K562 (cell line): ENCODE results near the gene PUS7. TPM values are rescaled to one million over a fixed set of nuclear protein-coding genes. Genes with fewer than 3 reads are reported as not detected.
A peak's percentile ranks its signal among the peaks of the same experiment; 100 is the strongest.

ENCODE experiments used
- ATAC-seq: fragments of 200-7000 bp; cut with Tn5 transposase; 3 replicates; pipeline ENCODE4 v1.9.1; 2020; ENCODE audit warnings: moderate library complexity
- BruUV-seq: library from RNA; stranded (reverse); fragments of 400-500 nt; replicated peaks from 2 replicates; lab custom pipeline; 2021; lab: Mats Ljungman, UMichigan
- CTCF ChIA-PET: fragments of 300-600 bp; formaldehyde crosslinking; extraction: SDS; loops from one replicate; lab custom pipeline; 2021; ENCODE audit warnings: low intra/inter-chr PET ratio; lab: Yijun Ruan, JAX
- POLR2A ChIA-PET: fragments of 300-600, 350-650 bp; sonication (Branson Sonifier 250); formaldehyde crosslinking; extraction: SDS; loops from one replicate; lab custom pipeline; 2021; ENCODE audit warnings: antibody characterized with exemption, inconsistent platforms; lab: Yijun Ruan, JAX
- DNase-seq, 4 experiments: peaks; one replicate each; pipeline versions ENCODE4 v3.0.0 to v3.0.0-alpha.2; 2011 to 2018; ENCODE audit warnings: low spot score in 3 of 4, mixed read lengths in 3 of 4; ENCODE audit errors: extremely low read depth in 1 of 4
- FAIRE-seq: peaks from 2 replicates; lab custom pipeline; 2011; peaks lifted over from hg19 to GRCh38; lab: Jason Lieb, UNC
- H2AFZ ChIP-seq: 2 replicates; pipeline ENCODE4 v1.6.0; 2011; ENCODE audit warnings: low read depth, low read length, control low read depth, inconsistent platforms
- H3K27ac ChIP-seq: fragments of 200-600 bp; 3 replicates; pipeline ENCODE4 v1.8.0; 2011; ENCODE audit warnings: low read depth, mild to moderate bottlenecking, control low read depth, inconsistent platforms, low read length, moderate library complexity, mixed read lengths; ENCODE audit errors: extremely low read depth
- H3K27me3 ChIP-seq, 2 experiments: fragments of 300-600 bp in 1 of 2; 2 replicates in 1 of 2; 3 replicates in 1 of 2; pipeline versions ENCODE4 v1.6.0 to v1.8.0; 2011; ENCODE audit warnings: inconsistent platforms in 2 of 2, low read length in 2 of 2, mild to moderate bottlenecking in 1 of 2, mixed read lengths in 1 of 2, moderate library complexity in 1 of 2; ENCODE audit not compliant: control insufficient read depth in 2 of 2, insufficient read depth in 2 of 2
- H3K36me3 ChIP-seq: fragments of 300-600 bp; 3 replicates; pipeline ENCODE4 v1.8.0; 2011; ENCODE audit warnings: mild to moderate bottlenecking, low read length, inconsistent platforms; ENCODE audit not compliant: control insufficient read depth, insufficient read depth
- H3K4me1 ChIP-seq, 2 experiments: fragments of 200-600 bp in 1 of 2; replicated peaks in 1 of 2; 2 replicates in 1 of 2; 3 replicates in 1 of 2; pipeline versions ENCODE4 v1.5.1 to v1.8.0; 2011; ENCODE audit warnings: inconsistent platforms in 2 of 2, low read length in 2 of 2, mild to moderate bottlenecking in 1 of 2, mixed read lengths in 1 of 2, moderate library complexity in 1 of 2; ENCODE audit not compliant: control insufficient read depth in 2 of 2, insufficient read depth in 2 of 2
- H3K4me2 ChIP-seq: 2 replicates; pipeline ENCODE4 v1.6.1; 2011; ENCODE audit warnings: low read length, control low read depth, inconsistent platforms, mixed read lengths; ENCODE audit not compliant: insufficient read depth
- H3K4me3 ChIP-seq: fragments of 200-600 bp; sonication (generic), shearing (Covaris generic); 2 replicates; pipeline ENCODE4 v1.5.1; 2016; ENCODE audit warnings: control low read depth, inconsistent platforms
- H3K79me2 ChIP-seq: fragments of 200-600 bp; 3 replicates; pipeline ENCODE4 v1.8.0; 2011; ENCODE audit warnings: low read length, inconsistent platforms; ENCODE audit not compliant: control insufficient read depth, insufficient read depth
- H3K9ac ChIP-seq, 2 experiments: 2 replicates each; pipeline versions ENCODE4 v1.6.0 to v1.6.1; 2011; ENCODE audit warnings: low read depth in 2 of 2, low read length in 2 of 2, control low read depth in 1 of 2, inconsistent platforms in 1 of 2, mild to moderate bottlenecking in 1 of 2, mixed read lengths in 1 of 2; ENCODE audit not compliant: insufficient read depth in 1 of 2
- H3K9me1 ChIP-seq: one replicate; pipeline ENCODE4 v1.6.0; 2011; ENCODE audit warnings: inconsistent platforms, mild to moderate bottlenecking, low read length, moderate library complexity; ENCODE audit not compliant: control insufficient read depth, insufficient read depth
- H3K9me3 ChIP-seq: replicated peaks from 2 replicates; pipeline ENCODE4 v1.5.1; 2011; ENCODE audit warnings: low read depth, low read length, inconsistent platforms; ENCODE audit not compliant: control insufficient read depth, insufficient read depth
- H4K20me1 ChIP-seq: replicated peaks from 2 replicates; pipeline ENCODE4 v1.6.1; 2011; ENCODE audit warnings: low read length, inconsistent platforms, mixed read lengths; ENCODE audit not compliant: control insufficient read depth, insufficient read depth
- BCL6 ChIP-seq: fragments of 250-450 bp; sonication (Bioruptor Pico); IDR thresholded peaks from 2 replicates; pipeline ENCODE4 v1.4.0; 2020
- CSDE1 ChIP-seq, 2 experiments: fragments of 450-650 bp; IDR thresholded peaks; 2 replicates each; pipeline ENCODE4 v1.6.1; 2016; ENCODE audit warnings: mild to moderate bottlenecking in 1 of 2
- DACH1 ChIP-seq: fragments of 450-650 bp; IDR thresholded peaks from 2 replicates; pipeline ENCODE4 v1.6.1; 2018; ENCODE audit not compliant: partially characterized antibody
- EHMT2 ChIP-seq: fragments of 450-650 bp; IDR thresholded peaks from 2 replicates; pipeline ENCODE4 v1.6.1; 2018; ENCODE audit warnings: antibody characterized with exemption
- FIP1L1 ChIP-seq: fragments of 200-400 bp; formaldehyde crosslinking; IDR thresholded peaks from 2 replicates; pipeline ENCODE4 v1.6.1; 2018; ENCODE audit warnings: mild to moderate bottlenecking, low read depth, low read length; ENCODE audit not compliant: poor library complexity, severe bottlenecking
- MAFF ChIP-seq: IDR thresholded peaks from 2 replicates; pipeline ENCODE4 v1.6.1; 2012; ENCODE audit warnings: low read length, improper control_type of control experiment
- MBD2 ChIP-seq: sonication (generic); IDR thresholded peaks from 2 replicates; pipeline ENCODE4 v1.6.1; 2016; ENCODE audit warnings: low read depth, borderline replicate concordance
- MED1 ChIP-seq: sonication (generic); formaldehyde crosslinking; IDR thresholded peaks from 2 replicates; pipeline ENCODE4 v1.8.1; 2023; ENCODE audit warnings: missing genetic modification reagents, borderline replicate concordance
- MEIS2 ChIP-seq: fragments of 450-650 bp; IDR thresholded peaks from 2 replicates; pipeline ENCODE4 v1.6.1; 2014; ENCODE audit warnings: mild to moderate bottlenecking; ENCODE audit not compliant: partially characterized antibody
- MTA3 ChIP-seq: fragments of 450-650 bp; formaldehyde crosslinking; IDR thresholded peaks from 2 replicates; pipeline ENCODE4 v1.6.1; 2017; ENCODE audit warnings: mild to moderate bottlenecking, borderline replicate concordance
- MXI1 ChIP-seq: IDR thresholded peaks from 2 replicates; pipeline ENCODE4 v1.6.1; 2011; ENCODE audit warnings: low read depth, mild to moderate bottlenecking, improper control_type of control experiment, low read length
- SAFB2 ChIP-seq: fragments of 200-400 bp; formaldehyde crosslinking; IDR thresholded peaks from 2 replicates; pipeline ENCODE4 v1.6.1; 2018; ENCODE audit warnings: borderline replicate concordance, low read length, low read depth, moderate library complexity; ENCODE audit not compliant: severe bottlenecking
- SIX5 ChIP-seq, 2 experiments: IDR thresholded peaks; 2 replicates each; pipeline ENCODE4 v1.6.1; 2011; ENCODE audit warnings: low read length in 2 of 2, borderline replicate concordance in 1 of 2, low read depth in 1 of 2, mild to moderate bottlenecking in 1 of 2, moderate library complexity in 1 of 2; ENCODE audit not compliant: insufficient read depth in 1 of 2
- ZNF197 ChIP-seq: fragments of 200-800 bp; sonication (Bioruptor generic); IDR thresholded peaks from 2 replicates; pipeline ENCODE4 v1.6.1; 2016; ENCODE audit warnings: low read depth, missing genetic modification characterization, missing compliant biosample characterization
- ZNF239 ChIP-seq: fragments of 250-450 bp; sonication (Bioruptor Pico); IDR thresholded peaks from 2 replicates; pipeline ENCODE4 v1.4.0; 2020; ENCODE audit warnings: mild to moderate bottlenecking
- ZNF444 ChIP-seq: fragments of 250-450 bp; sonication (Bioruptor Pico); IDR thresholded peaks from 2 replicates; pipeline ENCODE4 v1.4.0; 2020; ENCODE audit warnings: mild to moderate bottlenecking, moderate library complexity
- WGBS: fragments of 100-300 bp; shearing (Covaris generic); methylation state at CpG from one replicate; pipeline ENCODE4 v1.1.6; 2016; ENCODE audit warnings: low coverage, mixed read lengths; ENCODE audit not compliant: insufficient coverage; ENCODE audit errors: missing lambda C conversion rate; 5-methylcytosine and 5-hydroxymethylcytosine counted together
- in situ Hi-C: fragments of 300-500 bp; cut with MboI; formaldehyde crosslinking; loops from 4 replicates; pipeline ENCODE4 v1.15.0; 2018; ENCODE audit warnings: inconsistent platforms, mixed read lengths
- intact Hi-C: fragments of 100-400 bp; cut with micrococcal nuclease; formaldehyde crosslinking; loops from 2 replicates; pipeline ENCODE4 v1.14.2; 2022
- polyA plus RNA-seq, 8 experiments: library from polyadenylated mRNA; depleted of rRNA in 4 of 8; stranded (reverse) in 5 of 8; unstranded in 3 of 8; fragments of >200 nt; fragmentation: Nextera tagmentation in 2 of 8; fragmentation: Illumina TruSeq in 1 of 8; extraction: Ambion mirVana in 2 of 8; extraction: Trizol in 1 of 8; gene quantifications; 2 replicates each; pipeline versions ENCODE4 v1.2.1 to v1.2.3, GENCODE V29; 2011 to 2014; ENCODE audit warnings: inconsistent platforms in 1 of 8, missing spikeins in 1 of 8
- total RNA-seq, 7 experiments: library from RNA; depleted of rRNA in 6 of 7; stranded (reverse); fragments of >200 nt in 6 of 7; fragmentation: Illumina TruSeq in 2 of 7; extraction: Trizol in 2 of 7; gene quantifications; 2 replicates each; pipeline versions ENCODE4 v1.2.1 to v1.2.3, GENCODE V29; 2011 to 2021; ENCODE audit warnings: low replicate concordance in 1 of 7
- TF ChIP-seq, protein P1 (sequence below), 2 experiments: fragments of 450-650 bp; IDR thresholded peaks; 2 replicates each; pipeline ENCODE4 v1.6.1; 2016
- TF ChIP-seq, protein P2 (sequence below): fragments of 250-450 bp; sonication (Bioruptor Pico); IDR thresholded peaks from 2 replicates; pipeline ENCODE4 v1.8.0; 2022; ENCODE audit warnings: moderate library complexity, mild to moderate bottlenecking, inconsistent platforms

Gene PUS7
- total and polyA plus RNA-seq, 9 of the 15 experiments (the other 6 are each of a cell fraction or from before 2014, with no cell fraction given): 15.1 to 95.6 (median 63.2) TPM

DNA sequence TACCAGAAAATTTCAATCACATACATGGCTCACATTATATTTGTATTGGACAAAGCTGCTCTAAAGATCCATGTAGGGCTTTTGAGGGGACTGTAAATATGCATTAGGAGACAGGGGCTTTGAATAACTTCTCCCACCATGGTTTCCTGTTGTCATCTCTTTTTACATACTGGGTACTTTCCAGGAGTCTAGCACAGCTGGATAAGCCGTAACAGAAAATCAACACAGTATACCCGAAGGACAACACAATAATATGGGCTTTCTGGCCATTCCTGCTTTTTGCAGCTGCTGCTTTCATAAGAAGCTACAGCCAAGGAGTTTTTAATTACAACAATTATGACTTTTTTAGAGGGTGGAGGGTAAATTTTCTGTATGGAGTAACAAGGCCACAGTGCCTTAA lies 70.0 kb downstream of the PUS7 start:
- 61% methylated on average over 2 of the region's 2 CpGs for WGBS
- no peak for FAIRE-seq
- no peak for ATAC-seq

More for the DNA sequence above, 70.0 kb downstream of the PUS7 start:
- Histone ChIP-seq H2AFZ (no peak overlapping the region), H3K79me2 (no peaks in the 10 kb centered on the region), H4K20me1 (no peaks in the 10 kb centered on the region), H3K4me3 (no peak overlapping the region), H3K4me2 (no peak overlapping the region), H3K9me3 (no peaks in the 10 kb centered on the region), H3K9me1 (no peaks in the 10 kb centered on the region), H3K36me3 (peaks cover 14% of the 10 kb centered on the region; the same call in 2 of the 3 replicates), H3K27me3 (no peaks in the 10 kb centered on the region), H3K9ac (no peak overlapping the region), H3K4me1 (no peaks in the 10 kb centered on the region; a peak in 1 of 5 replicates), H3K27ac (no peak overlapping the region)
- CTCF ChIA-PET: no interaction called here
- intact Hi-C loops: no loop called here
- no TSS peak for BruUV-seq
- in situ Hi-C loops: no loop called here
- POLR2A ChIA-PET: interaction anchor here (0.6 to 0.9 kb wide), 4 partner anchors 10 to 85 kb away, joined by 3 read pairs; no protein-coding TSS in a partner anchor
- no peak for TF ChIP-seq MXI1
- TF ChIP-seq MTA3: no peak
- TF ChIP-seq ZNF444: no peak
- TF ChIP-seq, protein P1, sequence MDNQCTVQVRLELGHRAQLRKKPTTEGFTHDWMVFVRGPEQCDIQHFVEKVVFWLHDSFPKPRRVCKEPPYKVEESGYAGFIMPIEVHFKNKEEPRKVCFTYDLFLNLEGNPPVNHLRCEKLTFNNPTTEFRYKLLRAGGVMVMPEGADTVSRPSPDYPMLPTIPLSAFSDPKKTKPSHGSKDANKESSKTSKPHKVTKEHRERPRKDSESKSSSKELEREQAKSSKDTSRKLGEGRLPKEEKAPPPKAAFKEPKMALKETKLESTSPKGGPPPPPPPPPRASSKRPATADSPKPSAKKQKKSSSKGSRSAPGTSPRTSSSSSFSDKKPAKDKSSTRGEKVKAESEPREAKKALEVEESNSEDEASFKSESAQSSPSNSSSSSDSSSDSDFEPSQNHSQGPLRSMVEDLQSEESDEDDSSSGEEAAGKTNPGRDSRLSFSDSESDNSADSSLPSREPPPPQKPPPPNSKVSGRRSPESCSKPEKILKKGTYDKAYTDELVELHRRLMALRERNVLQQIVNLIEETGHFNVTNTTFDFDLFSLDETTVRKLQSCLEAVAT (IDR thresholded peaks at IDR 0.05): no peak
- no peak for TF ChIP-seq CSDE1 (IDR thresholded peaks at IDR 0.05)
- TF ChIP-seq MED1 (CRISPR knock-in tag): no peak
- no peak for TF ChIP-seq EHMT2
- TF ChIP-seq ZNF197 (CRISPR knock-in tag): no peak
- TF ChIP-seq MAFF: no peak
- no peak for TF ChIP-seq BCL6
- no peak for TF ChIP-seq DACH1
- TF ChIP-seq, protein P2, sequence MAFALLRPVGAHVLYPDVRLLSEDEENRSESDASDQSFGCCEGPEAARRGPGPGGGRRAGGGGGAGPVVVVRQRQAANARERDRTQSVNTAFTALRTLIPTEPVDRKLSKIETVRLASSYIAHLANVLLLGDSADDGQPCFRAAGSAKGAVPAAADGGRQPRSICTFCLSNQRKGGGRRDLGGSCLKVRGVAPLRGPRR: no peak
- no peak for TF ChIP-seq MBD2
- no peak for TF ChIP-seq MEIS2
- no peak for TF ChIP-seq SAFB2
- no peak for TF ChIP-seq SIX5 (IDR thresholded peaks at IDR 0.05; ENCODE audit: borderline replicate concordance in 1 of 2, insufficient read depth in 1 of 2, low read depth in 1 of 2, low read length in 2 of 2)
- no peak for TF ChIP-seq ZNF239
- TF ChIP-seq FIP1L1: no peak
- peak in 1 of 4 experiments; percentile 8 for DNase-seq
